ENCODE measurements around the gene PODXL. TPM values are rescaled to one million over a fixed set of nuclear protein-coding genes. Genes with fewer than 3 reads are reported as not detected.

The PODXL gene
- total RNA-seq, 1 experiment from 2014 or later: 37.5 TPM

- H3K4me2 ChIP-seq (ENCODE audit: low read length): no peak overlapping the region
- BruUV-seq (replicated peaks): no TSS peak
- H3K79me2 ChIP-seq (ENCODE audit: insufficient read depth, low read length): no peaks in the 10 kb centered on the region
- ChIA-PET POLR2A (no interaction called here), RAD21 (ENCODE audit: low non-redundant PET in 1 of 2, low total read pairs in 2 of 2, uncharacterized antibody in 2 of 2, unreplicated experiment in 2 of 2) (no interaction called here), CTCF (no interaction called here)
- H4K20me1 ChIP-seq (ENCODE audit: insufficient read depth): peaks cover 6% of the 10 kb centered on the region; the same call in 1 of the 2 replicates
- H3K27ac ChIP-seq (ENCODE audit: low read depth, low read length): no peak overlapping the region
- no peak overlapping the region for H2AFZ ChIP-seq (ENCODE audit: low read depth, low read length, poor library complexity, severe bottlenecking)
- H3K9ac ChIP-seq (ENCODE audit: low read length): no peak overlapping the region
- no peaks in the 10 kb centered on the region for H3K4me1 ChIP-seq (ENCODE audit: control insufficient read depth in 1 of 2, insufficient read depth in 2 of 2, low read length in 2 of 2)
- peaks cover 23 to 24% of the 10 kb centered on the region in 2 experiments; a peak in 3 of 4 replicates for H3K36me3 ChIP-seq (ENCODE audit: control insufficient read depth in 1 of 2, insufficient read depth in 2 of 2, low read length in 2 of 2)
- H3K4me3 ChIP-seq (replicated peaks in 1 of 2; ENCODE audit: low read depth in 1 of 2, low read length in 2 of 2): no peak overlapping the region
- H3K9me3 ChIP-seq (ENCODE audit: control insufficient read depth in 1 of 2, insufficient read depth in 1 of 2, low read depth in 1 of 2, low read length in 2 of 2): no peaks in the 10 kb centered on the region
- TF ChIP-seq RAD21 (IDR thresholded peaks at IDR 0.05; ENCODE audit: low read depth) (no peak), TCF7L2 (IDR thresholded peaks at IDR 0.05; ENCODE audit: borderline replicate concordance, extremely low read depth, insufficient read depth, insufficient read length) (no peak), SRF (IDR thresholded peaks at IDR 0.05; ENCODE audit: low read depth) (no peak), YY1 (IDR thresholded peaks at IDR 0.05; ENCODE audit: extremely low read depth, insufficient replicate concordance, low read depth, low read length) (no peak), ELF1 (IDR thresholded peaks at IDR 0.05; ENCODE audit: borderline replicate concordance, low read depth) (no peak), CBX3 (IDR thresholded peaks at IDR 0.05; ENCODE audit: low read depth) (no peak), SIN3A (IDR thresholded peaks at IDR 0.05; ENCODE audit: low read depth) (no peak), ZBTB33 (IDR thresholded peaks at IDR 0.05; ENCODE audit: extremely low read depth, insufficient replicate concordance, low read length) (no peak), ZNF274 (IDR thresholded peaks at IDR 0.05; ENCODE audit: low read depth, low read length) (no peak), POLR2AphosphoS5 (IDR thresholded peaks at IDR 0.05; ENCODE audit: low read depth, low read length) (no peak), MAX (IDR thresholded peaks at IDR 0.05) (no peak), CTCF (IDR thresholded peaks at IDR 0.05 in 2 of 3, conservative IDR thresholded peaks at IDR 0.05 in 1 of 3; ENCODE audit: borderline replicate concordance in 1 of 3, insufficient read depth in 1 of 3, low read depth in 2 of 3, low read length in 2 of 3) (no peak), EZH2 (IDR thresholded peaks at IDR 0.05) (no peak), EZH2phosphoT487 (IDR thresholded peaks at IDR 0.05; ENCODE audit: borderline replicate concordance) (no peak), EGR1 (IDR thresholded peaks at IDR 0.05; ENCODE audit: low read depth) (no peak), JUND (IDR thresholded peaks at IDR 0.05) (no peak), FOSL1 (IDR thresholded peaks at IDR 0.05; ENCODE audit: low read depth) (no peak), REST (IDR thresholded peaks at IDR 0.05; ENCODE audit: low read depth) (no peak), SP1 (IDR thresholded peaks at IDR 0.05; ENCODE audit: low read depth) (no peak)
- no peaks in the 10 kb centered on the region for H3K27me3 ChIP-seq (ENCODE audit: insufficient read depth, low read length)
- DNase-seq (ENCODE audit: low read depth, low spot score) (no peak), ATAC-seq (no peak)
- intact Hi-C loops (cut with micrococcal nuclease): no loop called here
- H3K9me2 ChIP-seq (ENCODE audit: insufficient read depth): no peaks in the 10 kb centered on the region
These were observed 88.6 kb downstream of the PODXL start for GRCh38 chr7:131467788-131468187.

Measured in HCT116 (cell line).